ENCODE measurements around the gene COL5A1.

GRCh38 chr9:134619448-134619982 lies 22.1 kb upstream of the COL5A1 start:
- TF ChIP-seq POLR2A (IDR thresholded peaks at IDR 0.05) (no peak), CTCF (IDR thresholded peaks at IDR 0.05) (no peak)
